GM23248 (cell line): Measurements from ENCODE around the gene AQP9. TPM values are rescaled to one million over a fixed set of nuclear protein-coding genes. Genes with fewer than 3 reads are reported as not detected.

Experiments
- DNase-seq: peaks from one replicate; pipeline ENCODE4 v3.0.0-alpha.2; 2015
- H2AFZ ChIP-seq: fragments of 200-600 bp; sonication (generic); 2 replicates; pipeline ENCODE4 v1.6.1; 2016; ENCODE audit warnings: antibody characterized with exemption
- H3F3A ChIP-seq: fragments of 200-600 bp; sonication (generic); 2 replicates; pipeline ENCODE4 v1.6.1; 2016; ENCODE audit warnings: mild to moderate bottlenecking, antibody characterized with exemption, mixed run types; ENCODE audit not compliant: insufficient read depth
- H3K27ac ChIP-seq: fragments of 200-600 bp; sonication (generic); 2 replicates; pipeline ENCODE4 v1.5.1; 2016; ENCODE audit warnings: mild to moderate bottlenecking
- H3K27me3 ChIP-seq: fragments of 200-600 bp; sonication (generic); replicated peaks from 2 replicates; pipeline ENCODE4 v1.6.1; 2016; ENCODE audit warnings: mild to moderate bottlenecking; ENCODE audit not compliant: insufficient read depth
- H3K36me3 ChIP-seq: fragments of 200-600 bp; sonication (generic); 2 replicates; pipeline ENCODE4 v1.6.1; 2016; ENCODE audit warnings: low read depth, mild to moderate bottlenecking
- H3K4me1 ChIP-seq: fragments of 200-600 bp; sonication (generic); 2 replicates; pipeline ENCODE4 v1.6.1; 2016; ENCODE audit warnings: mild to moderate bottlenecking; ENCODE audit not compliant: insufficient read depth
- H3K4me2 ChIP-seq: fragments of 200-600 bp; sonication (generic); one replicate; pipeline ENCODE4 v1.6.1; 2016; ENCODE audit warnings: mild to moderate bottlenecking; ENCODE audit not compliant: unreplicated experiment
- H3K4me3 ChIP-seq: fragments of 200-600 bp; sonication (generic); 2 replicates; pipeline ENCODE4 v1.5.1; 2016; ENCODE audit warnings: mild to moderate bottlenecking
- H3K79me2 ChIP-seq: fragments of 200-600 bp; sonication (generic); 2 replicates; pipeline ENCODE4 v1.6.1; 2016; ENCODE audit warnings: mild to moderate bottlenecking; ENCODE audit not compliant: insufficient read depth
- H3K9ac ChIP-seq: fragments of 200-600 bp; sonication (generic); 2 replicates; pipeline ENCODE4 v1.6.1; 2016; ENCODE audit warnings: mild to moderate bottlenecking
- H3K9me2 ChIP-seq: fragments of 200-600 bp; sonication (generic); 2 replicates; pipeline ENCODE4 v1.6.1; 2016; ENCODE audit warnings: mixed run types, mild to moderate bottlenecking, moderate library complexity; ENCODE audit not compliant: insufficient read depth
- H3K9me3 ChIP-seq: fragments of 200-600 bp; sonication (generic); one replicate; pipeline ENCODE4 v1.6.1; 2017; ENCODE audit warnings: low read depth
- H4K20me1 ChIP-seq: fragments of 200-600 bp; sonication (generic); 2 replicates; pipeline ENCODE4 v1.6.0; 2016; ENCODE audit not compliant: insufficient read depth
- EZH2 ChIP-seq: fragments of 200-600 bp; sonication (generic); IDR thresholded peaks from 2 replicates; pipeline ENCODE4 v1.6.1; 2018; ENCODE audit warnings: antibody characterized with exemption, mild to moderate bottlenecking; ENCODE audit not compliant: insufficient read depth, poor library complexity, severe bottlenecking
- EZH2phosphoT487 ChIP-seq: fragments of 200-600 bp; sonication (generic); IDR thresholded peaks from 2 replicates; pipeline ENCODE4 v1.6.1; 2018; ENCODE audit warnings: antibody characterized with exemption, moderate library complexity, mild to moderate bottlenecking, low read depth; ENCODE audit not compliant: insufficient read depth
- WGBS, 2 experiments: methylation state at CpG; one replicate each; pipeline ENCODE4 v1.1.6; 2015 to 2017; ENCODE audit warnings: low lambda C conversion rate in 2 of 2, low coverage in 1 of 2; ENCODE audit errors: missing lambda C conversion rate in 2 of 2; 5-methylcytosine and 5-hydroxymethylcytosine counted together
- in situ Hi-C: fragments of 300-500 bp; cut with MboI; formaldehyde crosslinking; loops from 2 replicates; pipeline ENCODE4 v1.15.0; 2020
- polyA plus RNA-seq: library from polyadenylated mRNA; unstranded; fragments of >200 nt; fragmentation: Nextera tagmentation; extraction: Ambion mirVana; gene quantifications from 2 replicates; pipeline ENCODE4 v1.2.1, GENCODE V29; 2016
- total RNA-seq: library from RNA; depleted of rRNA; stranded (reverse); fragments of >200 nt; shearing (Covaris generic); gene quantifications from 2 replicates; pipeline ENCODE4 v1.2.3, GENCODE V29; 2014

The AQP9 gene
- total and polyA plus RNA-seq, 2 experiments from 2014 or later: not detected

GRCh38 chr15:58178668-58179067 lies 40.5 kb downstream of the AQP9 start:
- Histone ChIP-seq H2AFZ (no peak overlapping the region), H3K9me3 (no peaks in the 10 kb centered on the region), H3K79me2 (no peaks in the 10 kb centered on the region), H3K4me1 (peaks cover 12% of the 10 kb centered on the region), H3F3A (peaks cover 14% of the 10 kb centered on the region), H3K9ac (no peak overlapping the region), H4K20me1 (no peaks in the 10 kb centered on the region), H3K4me2 (no peak overlapping the region), H3K36me3 (no peaks in the 10 kb centered on the region), H3K27ac (no peak overlapping the region), H3K9me2 (no peaks in the 10 kb centered on the region), H3K4me3 (no peak overlapping the region), H3K27me3 (no peaks in the 10 kb centered on the region)
- TF ChIP-seq EZH2phosphoT487 (no peak), EZH2 (no peak)
- in situ Hi-C loops: loop anchor here (10.0 kb wide), 1 partner anchor 434 kb away; no protein-coding TSS in a partner anchor
- WGBS, 2 experiments: 93 to 100% methylated on average over 1 of the region's 1 CpG
- no peak for DNase-seq

GRCh38 chr15:58179206-58179605 lies 41.0 kb downstream of the AQP9 start:
- Histone ChIP-seq H3K4me2 (no peak overlapping the region), H3K27me3 (no peaks in the 10 kb centered on the region), H3K4me1 (peaks cover 12% of the 10 kb centered on the region), H3K36me3 (no peaks in the 10 kb centered on the region), H3K27ac (no peak overlapping the region), H3K9me2 (no peaks in the 10 kb centered on the region), H3F3A (peaks cover 14% of the 10 kb centered on the region), H3K4me3 (no peak overlapping the region), H3K79me2 (no peaks in the 10 kb centered on the region), H3K9ac (no peak overlapping the region), H4K20me1 (no peaks in the 10 kb centered on the region), H2AFZ (no peak overlapping the region), H3K9me3 (no peaks in the 10 kb centered on the region)
- 87 to 90% methylated on average over 7 of the region's 7 CpGs for WGBS, 2 experiments
- in situ Hi-C loops: loop anchor here (10.0 kb wide), 1 partner anchor 434 kb away; no protein-coding TSS in a partner anchor
- no peak for TF ChIP-seq EZH2phosphoT487
- TF ChIP-seq EZH2: no peak
- DNase-seq: peak; percentile 37

- WGBS, 2 experiments: 55 to 57% methylated on average over 8 of the region's 8 CpGs
- H3F3A ChIP-seq: peaks cover 14% of the 10 kb centered on the region
- peak; percentile 65 for DNase-seq
- TF ChIP-seq EZH2phosphoT487 (no peak), EZH2 (no peak)
- no peaks in the 10 kb centered on the region for H3K9me2 ChIP-seq
- H2AFZ ChIP-seq: no peak overlapping the region
- H4K20me1 ChIP-seq: no peaks in the 10 kb centered on the region
- H3K27me3 ChIP-seq: no peaks in the 10 kb centered on the region
- no peaks in the 10 kb centered on the region for H3K9me3 ChIP-seq
- H3K36me3 ChIP-seq: no peaks in the 10 kb centered on the region
- peak overlapping the region; percentile 59 for H3K27ac ChIP-seq
- peaks cover 12% of the 10 kb centered on the region for H3K4me1 ChIP-seq
- H3K4me2 ChIP-seq: no peak overlapping the region
- no peaks in the 10 kb centered on the region for H3K79me2 ChIP-seq
- no peak overlapping the region for H3K9ac ChIP-seq
- in situ Hi-C loops: loop anchor here (10.0 kb wide), 1 partner anchor 435 kb away; no protein-coding TSS in a partner anchor
- no peak overlapping the region for H3K4me3 ChIP-seq
Measured at GRCh38 chr15:58179741-58180381, 41.7 kb downstream of the AQP9 start.

- no peaks in the 10 kb centered on the region for H3K9me3 ChIP-seq
- no peaks in the 10 kb centered on the region for H4K20me1 ChIP-seq
- H2AFZ ChIP-seq: 0 out of 2 replicates have a peak overlapping the region, but pooled peaks have one; percentile 42
- in situ Hi-C loops: no loop called here
- no peak overlapping the region for H3K9ac ChIP-seq
- H3K4me1 ChIP-seq: peaks cover 12% of the 10 kb centered on the region
- peaks cover 14% of the 10 kb centered on the region for H3F3A ChIP-seq
- no peaks in the 10 kb centered on the region for H3K36me3 ChIP-seq
- H3K79me2 ChIP-seq: no peaks in the 10 kb centered on the region
- WGBS, 2 experiments: 9 to 10% methylated on average over 9 of the region's 9 CpGs
- no peaks in the 10 kb centered on the region for H3K9me2 ChIP-seq
- no peak overlapping the region for H3K4me2 ChIP-seq
- no peak overlapping the region for H3K27ac ChIP-seq
- H3K4me3 ChIP-seq: no peak overlapping the region
- H3K27me3 ChIP-seq: no peaks in the 10 kb centered on the region
- DNase-seq: peak; percentile 75
- TF ChIP-seq EZH2: no peak
- no peak for TF ChIP-seq EZH2phosphoT487
Measured at GRCh38 chr15:58182460-58183163, 44.4 kb downstream of the AQP9 start.
